Ovary (tissue), 3 donors: ENCODE measurements around the gene C3orf18.

Source experiments
- CTCF ChIP-seq, 3 donors: fragments of 450-650 bp in 2 of 3; fragments of 200-600 bp in 1 of 3; IDR thresholded peaks; one replicate each; pipeline versions ENCODE4 v1.5.1 to v1.8.0; 2016 to 2022; ENCODE audit warnings: antibody characterized with exemption in 3 of 3, mild to moderate bottlenecking in 1 of 3
- EP300 ChIP-seq: sonication (generic); formaldehyde crosslinking; IDR thresholded peaks from one replicate; pipeline ENCODE4 v1.6.1; 2017; ENCODE audit warnings: antibody characterized with exemption
- POLR2A ChIP-seq: fragments of 450-650 bp; IDR thresholded peaks from one replicate; pipeline ENCODE4 v1.6.1; 2017; ENCODE audit warnings: antibody characterized with exemption, mild to moderate bottlenecking, moderate library complexity
- donor health status: DM: no; HTN: no; CAD: no.

GRCh38 chr3:50577348-50577747 lies 9.8 kb upstream of the C3orf18 start:
- TF ChIP-seq CTCF (IDR thresholded peaks at IDR 0.05), result no peak
- no peak for TF ChIP-seq POLR2A
- no peak for TF ChIP-seq EP300
